ENCODE results near the gene ELL. TPM values are rescaled to one million over a fixed set of nuclear protein-coding genes. Genes with fewer than 3 reads are reported as not detected.

The ELL gene
- total RNA-seq, 1 donor from 2014 or later: 7.9 TPM

GRCh38 chr19:18437491-18438330, 84.2 kb downstream of the ELL start, which contains the start of gene ISYNA1:
ISYNA1 (minus strand) TSS chr19:18438133; CDS start chr19:18437979, 154 bp downstream.
- H3K9me3 ChIP-seq (replicated peaks): no peaks in the 10 kb centered on the region
- peaks cover 13% of the 10 kb centered on the region for H3K36me3 ChIP-seq
- H3K27me3 ChIP-seq (ENCODE audit: low read depth): no peaks in the 10 kb centered on the region
- H3K4me3 ChIP-seq: peak within 1 kb of the TSS; percentile 84
- peak; percentile 67 for DNase-seq
- no peak for TF ChIP-seq CTCF (IDR thresholded peaks at IDR 0.05; ENCODE audit: borderline replicate concordance)
- peaks cover 56% of the 10 kb centered on the region for H3K4me1 ChIP-seq
- intact Hi-C loops (cut with micrococcal nuclease): no loop called here
- H3K27ac ChIP-seq (replicated peaks): peak within 1 kb of the TSS; percentile 86

GRCh38 chr19:18436671-18437490, 85.0 kb downstream of the ELL start:
- Histone ChIP-seq H3K9me3 (replicated peaks) (no peaks in the 10 kb centered on the region), H3K4me3 (peak overlapping the region; percentile 84), H3K4me1 (peaks cover 58% of the 10 kb centered on the region), H3K27me3 (ENCODE audit: low read depth) (no peaks in the 10 kb centered on the region), H3K27ac (replicated peaks) (peak overlapping the region; percentile 86), H3K36me3 (peaks cover 13% of the 10 kb centered on the region)
- TF ChIP-seq CTCF (IDR thresholded peaks at IDR 0.05; ENCODE audit: borderline replicate concordance): no peak
- DNase-seq: peak; percentile 82
- intact Hi-C loops (cut with micrococcal nuclease): no loop called here

- intact Hi-C loops (cut with micrococcal nuclease): no loop called here
- Histone ChIP-seq H3K27ac (replicated peaks) (peak overlapping the region; percentile 86), H3K4me3 (peak overlapping the region; percentile 84), H3K9me3 (replicated peaks) (no peaks in the 10 kb centered on the region), H3K4me1 (peaks cover 58% of the 10 kb centered on the region), H3K27me3 (ENCODE audit: low read depth) (no peaks in the 10 kb centered on the region), H3K36me3 (peaks cover 13% of the 10 kb centered on the region)
- TF ChIP-seq CTCF (IDR thresholded peaks at IDR 0.05; ENCODE audit: borderline replicate concordance): no peak
- no peak for DNase-seq
These were observed 85.8 kb downstream of the ELL start for GRCh38 chr19:18435842-18436670.

GRCh38 chr19:18435178-18435841, 86.6 kb downstream of the ELL start:
- TF ChIP-seq CTCF (IDR thresholded peaks at IDR 0.05; ENCODE audit: borderline replicate concordance): no peak
- H3K27me3 ChIP-seq (ENCODE audit: low read depth): no peaks in the 10 kb centered on the region
- no peak for DNase-seq
- H3K9me3 ChIP-seq (replicated peaks): no peaks in the 10 kb centered on the region
- intact Hi-C loops (cut with micrococcal nuclease): no loop called here
- H3K4me3 ChIP-seq: no peak overlapping the region
- H3K36me3 ChIP-seq: peaks cover 13% of the 10 kb centered on the region
- peaks cover 59% of the 10 kb centered on the region for H3K4me1 ChIP-seq
- H3K27ac ChIP-seq (replicated peaks): no peak overlapping the region

Data from left ventricle myocardium inferior (tissue), 1 donor.